OCI-LY1 (cell line): ENCODE results near the gene NOXRED1.

Source experiments
- H2AFZ ChIP-seq: fragments of 200-600 bp; sonication (generic), shearing (Covaris generic); 2 replicates; pipeline ENCODE4 v1.6.0; 2014; ENCODE audit warnings: antibody characterized with exemption, mild to moderate bottlenecking, low read length
- H3F3A ChIP-seq: fragments of 200-600 bp; sonication (generic), shearing (Covaris generic); 2 replicates; pipeline ENCODE4 v1.6.0; 2014; ENCODE audit warnings: mild to moderate bottlenecking, antibody characterized with exemption, low read length, moderate library complexity; ENCODE audit not compliant: insufficient read depth
- H3K27ac ChIP-seq: fragments of 200-600 bp; sonication (generic); 2 replicates; pipeline ENCODE4 v1.5.1; 2014; ENCODE audit warnings: low read length, mixed run types, mild to moderate bottlenecking, low read depth; ENCODE audit not compliant: poor library complexity, severe bottlenecking
- H3K27me3 ChIP-seq: fragments of 200-600 bp; sonication (generic); 2 replicates; pipeline ENCODE4 v1.6.0; 2014; ENCODE audit warnings: antibody characterized with exemption, mild to moderate bottlenecking, low read length, moderate library complexity; ENCODE audit not compliant: insufficient read depth
- H3K36me3 ChIP-seq: fragments of 200-600 bp; sonication (generic); 2 replicates; pipeline ENCODE4 v1.6.1; 2014; ENCODE audit warnings: mild to moderate bottlenecking, antibody characterized with exemption, low read length, moderate library complexity, mixed read lengths; ENCODE audit not compliant: insufficient read depth
- H3K4me1 ChIP-seq: fragments of 200-600 bp; sonication (generic); 2 replicates; pipeline ENCODE4 v1.5.1; 2014; ENCODE audit warnings: mild to moderate bottlenecking, low read length, moderate library complexity; ENCODE audit not compliant: insufficient read depth, severe bottlenecking
- H3K4me2 ChIP-seq: fragments of 200-600 bp; sonication (generic), shearing (Covaris generic); 2 replicates; pipeline ENCODE4 v1.6.1; 2014; ENCODE audit warnings: low read length
- H3K4me3 ChIP-seq: fragments of 200-600 bp; sonication (generic); 2 replicates; pipeline ENCODE4 v1.5.1; 2014; ENCODE audit warnings: low read length, low read depth, mild to moderate bottlenecking, mixed read lengths; ENCODE audit not compliant: poor library complexity, severe bottlenecking
- H3K79me2 ChIP-seq: fragments of 200-600 bp; shearing (Covaris generic); 2 replicates; pipeline ENCODE4 v1.6.1; 2016; ENCODE audit warnings: mixed run types, low read length, mixed read lengths; ENCODE audit not compliant: insufficient read depth
- H3K9ac ChIP-seq: fragments of 200-600 bp; sonication (generic), shearing (Covaris generic); 2 replicates; pipeline ENCODE4 v1.6.1; 2014; ENCODE audit warnings: mild to moderate bottlenecking, low read length, mixed read lengths
- H3K9me2 ChIP-seq: fragments of 200-600 bp; sonication (generic), shearing (Covaris generic); 2 replicates; pipeline ENCODE4 v1.6.1; 2014; ENCODE audit warnings: low read depth, mild to moderate bottlenecking, low read length, mixed read lengths
- H3K9me3 ChIP-seq: fragments of 200-600 bp; shearing (Covaris generic); 2 replicates; pipeline ENCODE4 v1.6.1; 2014; ENCODE audit warnings: low read length, mixed read lengths
- H4K20me1 ChIP-seq: fragments of 200-600 bp; sonication (generic), shearing (Covaris generic); 2 replicates; pipeline ENCODE4 v1.6.0; 2016; ENCODE audit warnings: mild to moderate bottlenecking, low read length; ENCODE audit not compliant: insufficient read depth
- CTCF ChIP-seq: fragments of 200-600 bp; sonication (generic), shearing (Covaris generic); IDR thresholded peaks from 2 replicates; pipeline ENCODE4 v1.5.1; 2017; ENCODE audit warnings: mild to moderate bottlenecking, antibody characterized with exemption, low read length, moderate library complexity, mixed read lengths
- EZH2 ChIP-seq: fragments of 200-600 bp; sonication (generic), shearing (Covaris generic); IDR thresholded peaks from 2 replicates; pipeline ENCODE4 v1.8.0; 2017; ENCODE audit warnings: borderline replicate concordance, mixed run types, mild to moderate bottlenecking, antibody characterized with exemption, low read length, moderate library complexity, mixed read lengths

NOXRED1 gene

GRCh38 chr14:77364146-77364545 is 59.2 kb downstream of the NOXRED1 start:
- Histone ChIP-seq H3K27me3 (no peaks in the 10 kb centered on the region), H2AFZ (no peak overlapping the region), H3K4me3 (no peak overlapping the region), H3K4me1 (peaks cover 72% of the 10 kb centered on the region), H3K9me3 (peaks cover 11% of the 10 kb centered on the region), H3K27ac (no peak overlapping the region), H4K20me1 (no peaks in the 10 kb centered on the region), H3F3A (no peaks in the 10 kb centered on the region), H3K36me3 (peaks cover 40% of the 10 kb centered on the region), H3K4me2 (no peak overlapping the region), H3K9me2 (no peaks in the 10 kb centered on the region), H3K9ac (no peak overlapping the region), H3K79me2 (peaks cover 82% of the 10 kb centered on the region)
- TF ChIP-seq CTCF (no peak), EZH2 (no peak)

DNA sequence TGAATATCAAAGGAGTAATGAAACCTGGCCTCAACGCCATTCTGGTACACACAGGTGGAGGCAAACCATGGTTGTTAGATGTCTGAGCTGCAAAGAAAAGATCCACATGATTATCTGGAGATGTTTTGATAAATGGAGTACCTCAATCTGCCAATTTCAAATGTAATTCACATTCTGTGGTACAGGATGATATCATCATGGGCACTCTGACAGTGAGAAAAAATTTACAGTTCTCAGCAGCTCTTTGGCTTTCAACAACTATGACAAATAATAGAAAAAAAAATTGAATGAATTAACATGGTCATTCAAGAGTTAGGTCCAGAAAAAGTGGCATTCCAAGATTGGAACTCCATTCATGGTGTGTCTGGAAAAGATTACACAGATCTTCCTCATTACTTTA is 63.7 kb downstream of the NOXRED1 start:
- Histone ChIP-seq H3K4me2 (no peak overlapping the region), H3K36me3 (peaks cover 54% of the 10 kb centered on the region), H3K27ac (peak overlapping the region; percentile 72), H3K27me3 (no peaks in the 10 kb centered on the region), H3K9me3 (peaks cover 11% of the 10 kb centered on the region), H3K9ac (no peak overlapping the region), H3K4me3 (no peak overlapping the region), H3K4me1 (peaks cover 32% of the 10 kb centered on the region), H3K79me2 (peaks cover 74% of the 10 kb centered on the region), H3F3A (no peaks in the 10 kb centered on the region), H3K9me2 (no peaks in the 10 kb centered on the region), H4K20me1 (no peaks in the 10 kb centered on the region), H2AFZ (no peak overlapping the region)
- TF ChIP-seq CTCF (no peak), EZH2 (no peak)

- no peak overlapping the region for H3K9ac ChIP-seq
- H2AFZ ChIP-seq: no peak overlapping the region
- H3K27me3 ChIP-seq: no peaks in the 10 kb centered on the region
- H3K9me3 ChIP-seq: 0 out of 2 replicates have a peak, but pooled peaks cover 3% of the 10 kb centered on the region
- no peak overlapping the region for H3K4me3 ChIP-seq
- H4K20me1 ChIP-seq: no peaks in the 10 kb centered on the region
- H3K4me1 ChIP-seq: peaks cover 18% of the 10 kb centered on the region
- H3K36me3 ChIP-seq: peaks cover 45% of the 10 kb centered on the region
- H3K4me2 ChIP-seq: no peak overlapping the region
- no peaks in the 10 kb centered on the region for H3K9me2 ChIP-seq
- peaks cover 63% of the 10 kb centered on the region for H3K79me2 ChIP-seq
- H3F3A ChIP-seq: no peaks in the 10 kb centered on the region
- no peak overlapping the region for H3K27ac ChIP-seq
- TF ChIP-seq CTCF: no peak
- TF ChIP-seq EZH2: no peak
These were observed 66.4 kb downstream of the NOXRED1 start for GRCh38 chr14:77356899-77357298.
